ENCODE measurements around the gene GLT6D1.

Gene GLT6D1

GRCh38 chr9:135632841-135633240 is 6.5 kb downstream of the GLT6D1 start:
- no peak for DNase-seq (ENCODE audit: low spot score in 2 of 2)
- in situ Hi-C loops (cut with MboI; ENCODE audit: low sequenced_read_pairs): no loop called here
- H3K27me3 ChIP-seq (ENCODE audit: low read depth): 0 out of 2 replicates have a peak, but pooled peaks cover 2% of the 10 kb centered on the region
- 0 out of 2 replicates have a peak, but pooled peaks cover 1% of the 10 kb centered on the region for H3K9me3 ChIP-seq
- H3K36me3 ChIP-seq (replicated peaks): no peaks in the 10 kb centered on the region
- no peaks in the 10 kb centered on the region for H3K4me1 ChIP-seq
- H3K4me3 ChIP-seq: no peak overlapping the region

- Histone ChIP-seq H3K4me3 (no peak overlapping the region), H3K4me1 (no peaks in the 10 kb centered on the region), H3K27me3 (ENCODE audit: low read depth) (peaks cover 10% of the 10 kb centered on the region), H3K36me3 (replicated peaks) (no peaks in the 10 kb centered on the region), H3K9me3 (0 out of 2 replicates have a peak, but pooled peaks cover 2% of the 10 kb centered on the region)
- DNase-seq (ENCODE audit: low spot score in 2 of 2): no peak
- in situ Hi-C loops (cut with MboI; ENCODE audit: low sequenced_read_pairs): no loop called here
Observed at GRCh38 chr9:135624282-135624681, 15.1 kb downstream of the GLT6D1 start.

- Histone ChIP-seq H3K4me1 (no peaks in the 10 kb centered on the region), H3K9me3 (no peaks in the 10 kb centered on the region), H3K36me3 (replicated peaks) (no peaks in the 10 kb centered on the region), H3K4me3 (no peak overlapping the region), H3K27me3 (ENCODE audit: low read depth) (peaks cover 10% of the 10 kb centered on the region)
- DNase-seq (ENCODE audit: low spot score in 2 of 2): no peak
- in situ Hi-C loops (cut with MboI; ENCODE audit: low sequenced_read_pairs): no loop called here
Observed at GRCh38 chr9:135622415-135623020, 16.8 kb downstream of the GLT6D1 start.

- Histone ChIP-seq H3K9me3 (no peaks in the 10 kb centered on the region), H3K27me3 (ENCODE audit: low read depth) (peaks cover 10% of the 10 kb centered on the region), H3K36me3 (replicated peaks) (no peaks in the 10 kb centered on the region), H3K4me3 (no peak overlapping the region), H3K4me1 (no peaks in the 10 kb centered on the region)
- DNase-seq (ENCODE audit: low spot score in 2 of 2): no peak
- in situ Hi-C loops (cut with MboI; ENCODE audit: low sequenced_read_pairs): no loop called here
Observed at GRCh38 chr9:135620558-135620957, 18.8 kb downstream of the GLT6D1 start.

- in situ Hi-C loops (cut with MboI; ENCODE audit: low sequenced_read_pairs): no loop called here
- H3K27me3 ChIP-seq (ENCODE audit: low read depth): peaks cover 10% of the 10 kb centered on the region
- DNase-seq (ENCODE audit: low spot score in 2 of 2): no peak
Observed at GRCh38 chr9:135619599-135619886, 19.8 kb downstream of the GLT6D1 start.

GRCh38 chr9:135618866-135619598 is 20.3 kb downstream of the GLT6D1 start:
- in situ Hi-C loops (cut with MboI; ENCODE audit: low sequenced_read_pairs): no loop called here
- no peaks in the 10 kb centered on the region for H3K4me1 ChIP-seq
- peaks cover 10% of the 10 kb centered on the region for H3K27me3 ChIP-seq (ENCODE audit: low read depth)
- no peaks in the 10 kb centered on the region for H3K9me3 ChIP-seq
- H3K4me3 ChIP-seq: no peak overlapping the region
- no peaks in the 10 kb centered on the region for H3K36me3 ChIP-seq (replicated peaks)
- no peak for DNase-seq (ENCODE audit: low spot score in 2 of 2)

More at GRCh38 chr9:135619599-135619886, 19.8 kb downstream of the GLT6D1 start:
- Histone ChIP-seq H3K36me3 (replicated peaks) (no peaks in the 10 kb centered on the region), H3K4me1 (no peaks in the 10 kb centered on the region), H3K4me3 (no peak overlapping the region), H3K9me3 (no peaks in the 10 kb centered on the region)

- in situ Hi-C loops (cut with MboI; ENCODE audit: low sequenced_read_pairs): no loop called here
- Histone ChIP-seq H3K27me3 (ENCODE audit: low read depth) (peaks cover 10% of the 10 kb centered on the region), H3K4me3 (no peak overlapping the region), H3K9me3 (no peaks in the 10 kb centered on the region), H3K4me1 (no peaks in the 10 kb centered on the region), H3K36me3 (replicated peaks) (no peaks in the 10 kb centered on the region)
- DNase-seq (ENCODE audit: low spot score in 2 of 2): no peak
Observed at GRCh38 chr9:135617991-135618411, 21.3 kb downstream of the GLT6D1 start.

GRCh38 chr9:135617538-135617900 is 21.8 kb downstream of the GLT6D1 start:
- in situ Hi-C loops (cut with MboI; ENCODE audit: low sequenced_read_pairs): no loop called here
- Histone ChIP-seq H3K4me1 (no peaks in the 10 kb centered on the region), H3K27me3 (ENCODE audit: low read depth) (peaks cover 10% of the 10 kb centered on the region), H3K9me3 (no peaks in the 10 kb centered on the region), H3K4me3 (no peak overlapping the region), H3K36me3 (replicated peaks) (no peaks in the 10 kb centered on the region)
- DNase-seq (ENCODE audit: low spot score in 2 of 2): no peak

- H3K27me3 ChIP-seq (ENCODE audit: low read depth): peaks cover 5% of the 10 kb centered on the region
- no peak for DNase-seq (ENCODE audit: low spot score in 2 of 2)
Observed at GRCh38 chr9:135616619-135617537, 22.5 kb downstream of the GLT6D1 start.

GRCh38 chr9:135615666-135616618 is 23.4 kb downstream of the GLT6D1 start:
- DNase-seq (ENCODE audit: low spot score in 2 of 2): no peak
- Histone ChIP-seq H3K4me1 (no peaks in the 10 kb centered on the region), H3K9me3 (no peaks in the 10 kb centered on the region), H3K4me3 (no peak overlapping the region), H3K27me3 (ENCODE audit: low read depth) (peaks cover 5% of the 10 kb centered on the region), H3K36me3 (replicated peaks) (no peaks in the 10 kb centered on the region)
- in situ Hi-C loops (cut with MboI; ENCODE audit: low sequenced_read_pairs): no loop called here

More at GRCh38 chr9:135616619-135617537, 22.5 kb downstream of the GLT6D1 start:
- Histone ChIP-seq H3K9me3 (no peaks in the 10 kb centered on the region), H3K4me1 (no peaks in the 10 kb centered on the region), H3K4me3 (no peak overlapping the region), H3K36me3 (replicated peaks) (no peaks in the 10 kb centered on the region)
- in situ Hi-C loops (cut with MboI; ENCODE audit: low sequenced_read_pairs): no loop called here

- Histone ChIP-seq H3K4me3 (no peak overlapping the region), H3K4me1 (no peaks in the 10 kb centered on the region), H3K36me3 (replicated peaks) (no peaks in the 10 kb centered on the region), H3K9me3 (no peaks in the 10 kb centered on the region), H3K27me3 (ENCODE audit: low read depth) (no peaks in the 10 kb centered on the region)
- no peak for DNase-seq (ENCODE audit: low spot score in 2 of 2)
- in situ Hi-C loops (cut with MboI; ENCODE audit: low sequenced_read_pairs): no loop called here
Observed at GRCh38 chr9:135614821-135615665, 24.3 kb downstream of the GLT6D1 start.

GRCh38 chr9:135613946-135614805 is 25.2 kb downstream of the GLT6D1 start:
- no peak for DNase-seq (ENCODE audit: low spot score in 2 of 2)
- no peaks in the 10 kb centered on the region for H3K36me3 ChIP-seq (replicated peaks)
- H3K4me1 ChIP-seq: no peaks in the 10 kb centered on the region
- H3K9me3 ChIP-seq: no peaks in the 10 kb centered on the region
- in situ Hi-C loops (cut with MboI; ENCODE audit: low sequenced_read_pairs): no loop called here
- no peaks in the 10 kb centered on the region for H3K27me3 ChIP-seq (ENCODE audit: low read depth)
- H3K4me3 ChIP-seq: no peak overlapping the region

Data from HAP-1 (cell line).